KOPT-K1 (cell line): ENCODE measurements around the gene OPCML.
A peak's percentile ranks its signal among the peaks of the same experiment; 100 is the strongest.

Experiments
- H3K27ac ChIP-seq: fragments of 200-600 bp; sonication (generic); 2 replicates; pipeline ENCODE4 v1.5.1; 2016; ENCODE audit warnings: antibody characterized with exemption, mild to moderate bottlenecking, low read depth, low read length; ENCODE audit not compliant: poor library complexity, severe bottlenecking
- H3K36me3 ChIP-seq: fragments of 200-600 bp; sonication (generic); 2 replicates; pipeline ENCODE4 v1.5.1; 2017; ENCODE audit warnings: antibody characterized with exemption, mild to moderate bottlenecking, low read length, moderate library complexity; ENCODE audit not compliant: insufficient read depth
- H3K9me3 ChIP-seq: fragments of 200-600 bp; sonication (generic); 2 replicates; pipeline ENCODE4 v1.5.1; 2017; ENCODE audit warnings: antibody characterized with exemption, low read length, mild to moderate bottlenecking; ENCODE audit not compliant: insufficient read depth, poor library complexity, severe bottlenecking

Gene OPCML

GRCh38 chr11:132746305-132746704 lies 786.0 kb downstream of the OPCML start:
- H3K27ac ChIP-seq: no peak overlapping the region
- H3K9me3 ChIP-seq: no peaks in the 10 kb centered on the region
- no peaks in the 10 kb centered on the region for H3K36me3 ChIP-seq

GRCh38 chr11:132745306-132745705 lies 787.0 kb downstream of the OPCML start:
- Histone ChIP-seq H3K36me3 (no peaks in the 10 kb centered on the region), H3K27ac (no peak overlapping the region), H3K9me3 (no peaks in the 10 kb centered on the region)

- Histone ChIP-seq H3K9me3 (no peaks in the 10 kb centered on the region), H3K36me3 (no peaks in the 10 kb centered on the region), H3K27ac (no peak overlapping the region)
Observed at GRCh38 chr11:132744771-132745170, 787.5 kb downstream of the OPCML start.

GRCh38 chr11:132743601-132744000 lies 788.7 kb downstream of the OPCML start:
- H3K27ac ChIP-seq: no peak overlapping the region
- H3K9me3 ChIP-seq: no peaks in the 10 kb centered on the region

GRCh38 chr11:132742929-132743328 lies 789.4 kb downstream of the OPCML start:
- no peaks in the 10 kb centered on the region for H3K36me3 ChIP-seq
- no peak overlapping the region for H3K27ac ChIP-seq
- no peaks in the 10 kb centered on the region for H3K9me3 ChIP-seq

More at GRCh38 chr11:132743601-132744000, 788.7 kb downstream of the OPCML start:
- no peaks in the 10 kb centered on the region for H3K36me3 ChIP-seq

- Histone ChIP-seq H3K9me3 (no peaks in the 10 kb centered on the region), H3K36me3 (no peaks in the 10 kb centered on the region), H3K27ac (no peak overlapping the region)
Observed at GRCh38 chr11:132734217-132734616, 798.1 kb downstream of the OPCML start.

GRCh38 chr11:132728026-132728425 lies 804.3 kb downstream of the OPCML start:
- Histone ChIP-seq H3K27ac (no peak overlapping the region), H3K9me3 (peaks cover 6% of the 10 kb centered on the region), H3K36me3 (no peaks in the 10 kb centered on the region)

GRCh38 chr11:132721526-132721925 lies 810.8 kb downstream of the OPCML start:
- Histone ChIP-seq H3K9me3 (peaks cover 6% of the 10 kb centered on the region), H3K36me3 (no peaks in the 10 kb centered on the region), H3K27ac (no peak overlapping the region)

- no peaks in the 10 kb centered on the region for H3K36me3 ChIP-seq
- H3K27ac ChIP-seq: peak overlapping the region; percentile 19
- no peaks in the 10 kb centered on the region for H3K9me3 ChIP-seq
Observed at GRCh38 chr11:132719684-132720083, 812.6 kb downstream of the OPCML start.

- Histone ChIP-seq H3K27ac (peak overlapping the region; percentile 19), H3K9me3 (no peaks in the 10 kb centered on the region), H3K36me3 (no peaks in the 10 kb centered on the region)
Observed at GRCh38 chr11:132718711-132719671, 813.3 kb downstream of the OPCML start.

GRCh38 chr11:132717824-132718223 lies 814.5 kb downstream of the OPCML start:
- no peaks in the 10 kb centered on the region for H3K36me3 ChIP-seq
- no peaks in the 10 kb centered on the region for H3K9me3 ChIP-seq
- no peak overlapping the region for H3K27ac ChIP-seq

- no peak overlapping the region for H3K27ac ChIP-seq
- no peaks in the 10 kb centered on the region for H3K36me3 ChIP-seq
- no peaks in the 10 kb centered on the region for H3K9me3 ChIP-seq
Observed at GRCh38 chr11:132716037-132716436, 816.3 kb downstream of the OPCML start.

- H3K36me3 ChIP-seq: no peaks in the 10 kb centered on the region
- H3K27ac ChIP-seq: no peak overlapping the region
- H3K9me3 ChIP-seq: no peaks in the 10 kb centered on the region
Observed at GRCh38 chr11:132714859-132715440, 817.4 kb downstream of the OPCML start.

- no peaks in the 10 kb centered on the region for H3K9me3 ChIP-seq
- H3K27ac ChIP-seq: no peak overlapping the region
- H3K36me3 ChIP-seq: no peaks in the 10 kb centered on the region
Observed at GRCh38 chr11:132712466-132712865, 819.8 kb downstream of the OPCML start.

GRCh38 chr11:132704781-132705375 lies 827.4 kb downstream of the OPCML start:
- no peak overlapping the region for H3K27ac ChIP-seq
- H3K36me3 ChIP-seq: no peaks in the 10 kb centered on the region
- no peaks in the 10 kb centered on the region for H3K9me3 ChIP-seq
